Skeletal muscle cell (primary cell): ENCODE data around the gene MMP26.

Experiments used
- DNase-seq: peaks from one replicate; pipeline ENCODE4 v3.0.0-alpha.2; 2010; ENCODE audit warnings: low read depth
- H3K4me3 ChIP-seq: 2 replicates; pipeline ENCODE4 v1.5.1; 2011; ENCODE audit warnings: low read depth, mild to moderate bottlenecking, control low read depth, low read length, moderate library complexity

MMP26 gene

GRCh38 chr11:4704054-4704789 is at the start of gene MMP26:
Gene MMP26 (plus strand): TSS chr11:4704784.
- DNase-seq: no peak
- H3K4me3 ChIP-seq: no peak within 1 kb of the TSS

GRCh38 chr11:4658629-4659445 is 45.7 kb upstream of the MMP26 start:
- no peak overlapping the region for H3K4me3 ChIP-seq
- DNase-seq: no peak

- DNase-seq: no peak
Observed at GRCh38 chr11:4662876-4663275, 41.7 kb upstream of the MMP26 start.

GRCh38 chr11:4664183-4664582 is 40.4 kb upstream of the MMP26 start:
- H3K4me3 ChIP-seq: no peak overlapping the region
- no peak for DNase-seq

More at GRCh38 chr11:4662876-4663275, 41.7 kb upstream of the MMP26 start:
- no peak overlapping the region for H3K4me3 ChIP-seq

GRCh38 chr11:4664786-4665185 is 39.8 kb upstream of the MMP26 start:
- H3K4me3 ChIP-seq: no peak overlapping the region
- DNase-seq: no peak

GRCh38 chr11:4665424-4665823 is 39.2 kb upstream of the MMP26 start:
- no peak overlapping the region for H3K4me3 ChIP-seq
- DNase-seq: no peak

- no peak for DNase-seq
Observed at GRCh38 chr11:4671741-4672140, 32.8 kb upstream of the MMP26 start.

GRCh38 chr11:4672470-4672869 is 32.1 kb upstream of the MMP26 start:
- no peak overlapping the region for H3K4me3 ChIP-seq
- DNase-seq: no peak

More at GRCh38 chr11:4671741-4672140, 32.8 kb upstream of the MMP26 start:
- H3K4me3 ChIP-seq: no peak overlapping the region

- H3K4me3 ChIP-seq: no peak overlapping the region
- no peak for DNase-seq
Observed at GRCh38 chr11:4673781-4674180, 30.8 kb upstream of the MMP26 start.

DNA sequence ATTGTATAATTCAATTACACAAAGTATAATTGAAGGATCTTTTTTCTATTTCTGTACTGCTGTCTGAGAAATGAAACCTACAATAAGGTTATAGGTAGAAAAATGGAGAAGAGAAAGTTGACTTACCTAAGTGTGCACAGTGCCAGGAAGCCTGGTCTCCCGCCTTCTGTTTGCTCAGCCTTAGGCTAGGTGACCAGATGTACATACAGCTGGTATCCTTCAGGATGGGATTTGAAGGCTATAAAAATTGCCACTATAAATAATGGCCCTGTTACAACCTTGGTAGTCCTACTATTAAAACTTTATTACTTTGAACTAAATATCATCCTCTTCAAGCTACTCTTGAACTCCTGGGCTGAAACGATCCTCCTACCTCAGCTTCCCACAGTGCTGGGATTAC is 26.6 kb upstream of the MMP26 start:
- no peak for DNase-seq
- H3K4me3 ChIP-seq: no peak overlapping the region

DNA sequence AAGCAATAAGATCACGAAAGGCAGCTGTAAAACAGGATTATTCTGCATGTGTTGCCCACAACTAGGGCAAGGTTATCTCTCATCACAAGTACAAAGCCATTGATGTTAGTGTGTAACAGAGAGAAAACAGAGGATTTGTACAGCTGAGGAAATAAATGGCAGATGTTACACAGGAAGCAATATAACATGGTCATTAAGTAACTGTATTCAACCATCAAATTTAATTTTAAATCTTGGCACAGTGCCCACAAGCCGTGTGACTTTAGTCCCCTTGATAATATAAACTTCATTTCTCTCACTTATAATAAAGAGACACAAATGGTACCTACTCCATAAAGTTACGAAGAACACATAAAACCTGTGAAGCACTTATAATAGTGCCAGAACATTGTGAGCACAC is 24.2 kb upstream of the MMP26 start:
- no peak overlapping the region for H3K4me3 ChIP-seq

DNA sequence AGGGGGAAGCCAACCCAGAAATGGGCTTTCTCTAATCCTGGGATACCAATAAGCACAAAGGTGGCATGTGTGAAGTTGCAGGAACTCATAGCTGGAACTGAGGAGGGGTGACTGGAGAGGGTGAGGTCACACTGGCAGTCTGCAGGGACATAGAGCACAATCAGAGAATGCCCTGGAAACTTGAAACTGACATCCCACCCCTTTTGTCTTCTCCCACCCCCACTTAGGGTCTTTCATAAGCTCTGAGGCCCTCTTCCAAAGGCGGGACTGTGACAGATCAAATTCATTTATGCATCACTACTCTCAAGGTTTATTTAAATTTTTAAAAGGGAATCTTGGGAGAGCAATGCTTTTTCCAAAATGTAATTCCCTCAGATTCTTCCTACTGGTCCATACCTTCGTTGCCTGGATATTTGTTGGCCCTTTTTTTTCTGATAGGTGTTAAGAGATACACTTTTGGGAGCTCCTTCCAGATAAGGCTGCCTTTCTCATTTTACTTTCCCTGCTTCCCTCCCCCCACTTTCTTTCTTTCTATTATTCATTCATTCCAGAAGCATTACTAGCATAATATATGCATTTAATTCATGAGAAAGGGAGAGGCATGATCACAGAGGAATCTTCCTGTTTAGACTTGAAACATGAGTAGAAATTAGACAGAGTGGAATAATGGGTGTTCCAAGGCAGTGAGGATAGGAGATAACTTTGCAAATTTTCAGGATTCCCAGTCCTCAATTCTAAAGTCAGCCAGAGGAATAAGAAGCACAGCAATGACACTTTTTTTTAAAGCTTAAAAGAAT is 21.8 kb upstream of the MMP26 start:
- DNase-seq: no peak

More for the DNA sequence above, 24.2 kb upstream of the MMP26 start:
- no peak for DNase-seq

DNA sequence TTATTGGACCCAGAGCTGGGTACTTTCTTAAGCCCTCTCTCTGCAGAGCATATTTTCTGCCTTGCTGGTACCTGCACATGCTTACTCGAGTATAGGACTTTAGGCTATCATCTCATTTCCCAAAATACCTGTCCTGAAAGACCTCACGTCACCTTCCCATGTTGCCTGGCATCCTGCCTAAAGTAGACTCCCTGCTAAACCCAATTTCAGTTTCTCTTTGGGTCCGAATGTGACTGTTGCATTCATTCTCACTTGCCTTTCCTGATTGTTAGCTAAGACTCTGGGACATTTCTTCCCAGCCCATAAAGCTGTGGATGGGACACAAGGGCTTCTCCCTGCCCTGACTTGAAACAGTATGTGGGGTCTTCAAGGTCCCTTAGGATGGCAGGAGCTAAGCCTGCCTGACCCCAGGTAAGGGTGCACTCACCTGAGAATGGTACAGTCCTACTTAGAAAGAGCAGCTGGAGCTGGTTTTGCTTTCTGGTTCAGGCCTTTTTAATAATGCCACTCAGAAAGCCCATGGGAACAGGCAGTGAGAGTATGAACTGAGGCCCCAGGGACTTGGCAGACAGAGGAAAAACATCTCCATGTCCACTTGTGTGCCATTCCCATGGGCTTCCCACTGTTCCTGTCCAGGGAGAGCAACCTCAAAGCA is 19.8 kb upstream of the MMP26 start:
- no peak for DNase-seq
- H3K4me3 ChIP-seq: no peak overlapping the region

More for the DNA sequence above, 21.8 kb upstream of the MMP26 start:
- H3K4me3 ChIP-seq: no peak overlapping the region

DNA sequence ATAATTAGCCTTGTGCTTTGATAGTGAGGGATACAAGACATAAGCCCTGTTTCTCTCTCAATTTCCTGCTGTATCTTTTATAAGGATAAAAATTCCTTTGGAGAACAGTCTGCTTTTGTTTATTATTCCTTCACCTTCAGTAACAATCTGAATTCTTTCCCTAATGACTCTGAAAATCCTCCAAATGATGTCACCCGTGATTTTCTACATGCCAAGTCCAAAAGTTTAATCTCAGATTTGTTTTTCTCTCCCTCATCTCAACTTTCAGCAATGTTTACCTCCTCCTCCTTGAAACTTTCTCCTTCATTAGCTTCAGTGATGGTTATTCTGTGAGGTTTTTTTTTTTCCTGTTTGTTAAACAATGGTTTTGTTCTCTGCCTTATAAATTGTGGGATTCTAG is 9.1 kb upstream of the MMP26 start:
- no peak overlapping the region for H3K4me3 ChIP-seq
- DNase-seq: no peak

DNA sequence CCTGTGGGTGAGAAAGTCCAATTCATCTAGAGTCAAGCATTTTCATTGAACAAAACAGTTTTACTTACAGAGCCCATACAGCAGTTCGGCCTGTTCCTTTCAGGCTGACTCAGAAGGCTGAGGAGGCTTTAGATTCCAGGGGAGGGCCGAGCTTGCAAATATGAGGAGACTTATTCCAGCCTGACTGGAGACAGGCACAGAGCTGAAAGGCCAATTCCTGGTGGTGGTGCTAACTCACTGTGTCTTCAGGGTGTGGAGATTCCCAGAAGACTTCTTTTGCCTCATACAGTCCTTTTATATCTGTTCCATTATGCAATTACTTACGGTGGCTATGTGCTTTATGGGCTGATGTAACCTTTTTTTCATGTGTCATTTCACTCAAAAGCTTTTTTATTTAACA is 7.0 kb upstream of the MMP26 start, which contains the start of gene OR51E2:
OR51E2 (minus strand) TSS at position 269 of the 400 bp plus-strand sequence. CDS start 15,142 bp downstream, outside the sequence.
- no peak within 1 kb of the TSS for H3K4me3 ChIP-seq
- peak; percentile 36 for DNase-seq

GRCh38 chr11:4699697-4700435 is 4.7 kb upstream of the MMP26 start:
- H3K4me3 ChIP-seq: no peak overlapping the region
- no peak for DNase-seq

DNA sequence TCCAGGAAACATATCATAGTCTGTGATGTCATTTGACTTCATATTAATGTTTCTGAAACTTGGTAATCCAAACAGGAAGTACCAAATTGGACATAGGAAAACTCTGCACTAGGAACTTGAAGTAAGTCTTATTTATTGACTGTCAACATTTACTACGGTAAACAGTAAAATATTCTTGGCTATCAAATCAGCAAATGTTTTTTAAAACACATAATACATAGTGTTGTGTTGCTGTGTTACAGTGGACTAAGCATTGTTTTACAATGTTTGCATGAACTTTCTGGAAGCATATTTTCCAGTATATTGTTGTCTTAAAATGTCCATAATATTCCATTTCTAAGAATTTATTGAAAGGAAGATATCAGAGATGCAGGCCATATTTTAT is 4.2 kb upstream of the MMP26 start:
- no peak overlapping the region for H3K4me3 ChIP-seq
- DNase-seq: no peak

DNA sequence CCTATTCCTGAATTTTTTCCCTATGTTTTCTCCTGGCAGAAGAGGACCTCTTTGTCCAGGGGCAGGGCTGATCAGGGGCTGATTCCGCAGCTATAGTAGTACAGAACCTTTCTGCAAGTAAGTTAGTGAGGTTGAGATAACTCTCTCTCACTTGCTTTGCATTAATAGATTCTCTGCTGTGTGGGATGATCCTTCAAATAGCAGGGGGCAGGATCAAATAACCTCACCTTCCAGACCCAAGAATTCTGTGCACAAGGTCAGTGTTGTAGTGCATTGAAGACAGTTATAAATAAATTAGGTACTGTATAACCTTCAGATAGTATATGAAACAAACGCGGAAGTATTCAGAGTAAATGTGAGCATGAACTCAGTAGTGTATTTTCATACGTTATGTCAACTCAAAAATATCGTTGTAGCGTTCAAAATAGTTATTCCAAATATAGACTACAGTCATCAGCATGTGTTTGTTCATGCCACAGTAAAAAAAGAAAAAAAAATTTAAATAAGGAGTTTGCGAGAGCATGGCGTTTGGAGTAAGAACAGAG is 278 bp downstream of the MMP26 start:
- no peak overlapping the region for H3K4me3 ChIP-seq
- no peak for DNase-seq
